ENCODE measurements around the gene MBD5. TPM values are rescaled to one million over a fixed set of nuclear protein-coding genes. Genes with fewer than 3 reads are reported as not detected.

MBD5 gene
- total and polyA plus RNA-seq, 2 of the 4 experiments (the other 2 are of a cell fraction): 9.8 to 14.2 TPM

- TF ChIP-seq, protein P1, sequence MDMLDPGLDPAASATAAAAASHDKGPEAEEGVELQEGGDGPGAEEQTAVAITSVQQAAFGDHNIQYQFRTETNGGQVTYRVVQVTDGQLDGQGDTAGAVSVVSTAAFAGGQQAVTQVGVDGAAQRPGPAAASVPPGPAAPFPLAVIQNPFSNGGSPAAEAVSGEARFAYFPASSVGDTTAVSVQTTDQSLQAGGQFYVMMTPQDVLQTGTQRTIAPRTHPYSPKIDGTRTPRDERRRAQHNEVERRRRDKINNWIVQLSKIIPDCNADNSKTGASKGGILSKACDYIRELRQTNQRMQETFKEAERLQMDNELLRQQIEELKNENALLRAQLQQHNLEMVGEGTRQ (IDR thresholded peaks at IDR 0.05; ENCODE audit: low read depth, low read length): no peak
Observed at GRCh38 chr2:148251993-148252392, 231.1 kb downstream of the MBD5 start (continued).

DNA sequence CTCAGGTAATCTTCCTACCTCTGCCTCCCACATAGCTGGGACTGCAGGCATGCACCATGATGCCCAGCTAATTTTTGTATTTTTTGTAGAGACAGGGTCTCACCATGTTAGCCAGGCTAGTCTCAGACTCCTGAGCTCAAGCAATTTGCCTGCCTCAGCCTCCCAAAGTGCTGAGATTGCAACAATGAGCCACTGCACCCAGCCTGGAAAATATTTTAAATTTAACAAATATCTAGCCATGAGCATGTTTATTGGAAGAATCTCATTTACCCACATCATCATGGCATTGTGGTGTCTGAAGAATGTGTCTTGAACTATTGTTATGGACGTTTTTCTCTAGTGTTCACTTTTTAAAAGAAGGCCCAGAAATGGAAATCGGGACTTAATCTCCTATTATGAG, 231.8 kb downstream of the MBD5 start:
- TF ChIP-seq POLR2A (IDR thresholded peaks at IDR 0.05; ENCODE audit: low read depth, low read length) (no peak), CEBPB (IDR thresholded peaks at IDR 0.05; ENCODE audit: low read depth, low read length) (no peak), RFX5 (IDR thresholded peaks at IDR 0.05; ENCODE audit: low read depth, low read length) (no peak), BHLHE40 (IDR thresholded peaks at IDR 0.05; ENCODE audit: low read depth, low read length) (no peak), SMC3 (IDR thresholded peaks at IDR 0.05; ENCODE audit: low read depth, low read length) (no peak), NFE2L2 (IDR thresholded peaks at IDR 0.05; ENCODE audit: low read depth, low read length) (no peak), MAFK (IDR thresholded peaks at IDR 0.05; ENCODE audit: low read depth, low read length) (no peak)
- H4K20me1 ChIP-seq (ENCODE audit: insufficient read depth, low read length): no peaks in the 10 kb centered on the region
- no peak overlapping the region for H2AK5ac ChIP-seq (ENCODE audit: low read depth, low read length)
- no peak overlapping the region for H4K5ac ChIP-seq (ENCODE audit: low read depth, low read length)
- dilution Hi-C loops (cut with HindIII; ENCODE audit: low sequenced_read_pairs, unreplicated experiment) (no loop called here), intact Hi-C loops (cut with micrococcal nuclease) (no loop called here), in situ Hi-C loops (cut with MboI; ENCODE audit: low sequenced_read_pairs) (no loop called here)
- no peak overlapping the region for H3K14ac ChIP-seq (replicated peaks; ENCODE audit: low read depth, low read length)
- H3K23ac ChIP-seq (ENCODE audit: low read depth, low read length): no peak overlapping the region
- ChIA-PET CTCF (no interaction called here), POLR2A (ENCODE audit: unreplicated experiment) (no interaction called here)
- no peak overlapping the region for H2AK9ac ChIP-seq (replicated peaks; ENCODE audit: low read depth, low read length, poor library complexity)
- DNase-seq (no peak), ATAC-seq (ENCODE audit: low read depth) (no peak)
- H3K9ac ChIP-seq (ENCODE audit: low read depth, low read length): no peak overlapping the region
- H3K4me1 ChIP-seq (ENCODE audit: control insufficient read depth, insufficient read depth, low read length): no peaks in the 10 kb centered on the region
- H3K4me2 ChIP-seq (ENCODE audit: low read depth, low read length): no peak overlapping the region
- H3K79me1 ChIP-seq (ENCODE audit: low read depth in 1 of 2, low read length in 2 of 2): no peaks in the 10 kb centered on the region; a peak in 3 of 4 replicates
- H2BK20ac ChIP-seq (ENCODE audit: low read depth, low read length): no peak overlapping the region
- no peak overlapping the region for H2BK120ac ChIP-seq (ENCODE audit: low read depth, low read length)
- H3K4ac ChIP-seq (ENCODE audit: low read depth, low read length): no peak overlapping the region
- no peak overlapping the region for H4K8ac ChIP-seq (ENCODE audit: low read depth in 2 of 2, low read length in 2 of 2)
- H3K56ac ChIP-seq (ENCODE audit: extremely low read depth, insufficient read depth, low read length): no peak overlapping the region
- H3K36me3 ChIP-seq (ENCODE audit: control insufficient read depth, insufficient read depth, low read length): peaks cover 8% of the 10 kb centered on the region
- H3K9me3 ChIP-seq (ENCODE audit: control insufficient read depth, insufficient read depth, low read length): no peaks in the 10 kb centered on the region; the same call in 1 of the 2 replicates
- no peak overlapping the region for H2BK15ac ChIP-seq (ENCODE audit: low read depth, low read length)
- WGBS, 2 experiments (ENCODE audit: extremely low coverage in 2 of 2, insufficient read length in 1 of 2): no CpG with 5 or more reads among the region's 2 CpGs
- no peak overlapping the region for H2BK5ac ChIP-seq (ENCODE audit: low read depth, low read length, poor library complexity, severe bottlenecking)
- no peak overlapping the region for H4K91ac ChIP-seq (ENCODE audit: insufficient read depth, low read depth, low read length)
- H3K9me1 ChIP-seq (ENCODE audit: insufficient read depth, low read length): no peaks in the 10 kb centered on the region; the same call in 1 of the 2 replicates
- H3K18ac ChIP-seq (ENCODE audit: low read depth, low read length): no peak overlapping the region
- no peak overlapping the region for H3K4me3 ChIP-seq (ENCODE audit: insufficient read depth, low read depth, low read length)
- H3K27ac ChIP-seq (ENCODE audit: insufficient read depth, low read length): no peak overlapping the region
- no peaks in the 10 kb centered on the region for H3K27me3 ChIP-seq (ENCODE audit: control insufficient read depth, insufficient read depth, low read length)
- no peak overlapping the region for H2AFZ ChIP-seq (replicated peaks; ENCODE audit: low read length, poor library complexity)
- BruUV-seq (replicated peaks): no TSS peak

Measured in IMR-90 (cell line).